Stimulated activated CD4-positive, alpha-beta T cell treated with anti-CD3 and anti-CD28 coated beads, Interleukin-4, amount 100 ng/mL, for 1 hour (primary cell): ENCODE measurements around the gene PRAMEF11.
"Not testable (repeated sequence)": the region's sequence is repeated elsewhere in the genome, so short reads cannot be mapped to it uniquely, and the experiment has no call there.

Source experiments
- DNase-seq: peaks from one replicate; pipeline ENCODE4 v3.0.0-alpha.2; 2020

Gene PRAMEF11

DNA sequence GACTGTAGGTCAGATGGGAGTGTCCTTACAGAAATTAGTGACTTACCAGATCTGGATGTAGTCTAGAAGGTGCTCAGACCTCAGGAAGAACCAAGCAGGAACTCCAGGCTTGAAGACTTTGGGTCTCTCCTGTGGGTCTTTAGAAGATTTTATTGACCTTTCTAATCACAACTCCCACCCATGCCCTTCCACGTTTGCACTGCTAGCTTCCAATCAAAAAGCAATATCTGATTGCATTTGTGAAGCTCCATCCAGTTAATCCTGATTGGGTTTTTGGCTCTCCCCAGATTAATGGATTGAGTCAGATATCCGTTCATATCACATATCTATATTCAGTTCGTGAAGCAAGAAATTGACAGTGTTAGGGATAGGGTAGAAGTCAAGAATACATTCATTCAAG is at the start of gene PRAMEF11:
PRAMEF11 (minus strand) TSS at position 101 of the 400 bp plus-strand sequence. CDS start 2,621 bp downstream, outside the sequence.
- not testable (repeated sequence) for DNase-seq

DNA sequence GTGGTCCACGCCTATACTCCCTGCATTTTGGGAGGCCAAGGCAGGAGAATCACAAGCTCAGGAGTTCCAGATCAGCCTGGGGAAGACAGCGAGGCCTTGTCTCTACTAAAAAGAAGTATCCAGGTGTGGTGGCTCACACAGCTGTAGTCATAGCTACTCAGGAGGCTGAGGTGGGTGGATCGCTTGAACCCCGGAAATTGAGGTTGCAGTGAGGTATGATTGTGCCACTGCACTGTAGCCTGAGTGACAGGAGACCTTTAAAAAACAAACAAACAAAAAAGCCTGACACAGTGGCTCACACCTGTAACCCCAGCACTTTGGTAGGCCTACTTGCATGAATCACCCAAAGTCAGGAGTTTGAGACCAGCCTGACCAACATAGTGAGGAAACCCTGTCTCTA is 47.2 kb upstream of the PRAMEF11 start:
- DNase-seq, result not testable (repeated sequence)

DNA sequence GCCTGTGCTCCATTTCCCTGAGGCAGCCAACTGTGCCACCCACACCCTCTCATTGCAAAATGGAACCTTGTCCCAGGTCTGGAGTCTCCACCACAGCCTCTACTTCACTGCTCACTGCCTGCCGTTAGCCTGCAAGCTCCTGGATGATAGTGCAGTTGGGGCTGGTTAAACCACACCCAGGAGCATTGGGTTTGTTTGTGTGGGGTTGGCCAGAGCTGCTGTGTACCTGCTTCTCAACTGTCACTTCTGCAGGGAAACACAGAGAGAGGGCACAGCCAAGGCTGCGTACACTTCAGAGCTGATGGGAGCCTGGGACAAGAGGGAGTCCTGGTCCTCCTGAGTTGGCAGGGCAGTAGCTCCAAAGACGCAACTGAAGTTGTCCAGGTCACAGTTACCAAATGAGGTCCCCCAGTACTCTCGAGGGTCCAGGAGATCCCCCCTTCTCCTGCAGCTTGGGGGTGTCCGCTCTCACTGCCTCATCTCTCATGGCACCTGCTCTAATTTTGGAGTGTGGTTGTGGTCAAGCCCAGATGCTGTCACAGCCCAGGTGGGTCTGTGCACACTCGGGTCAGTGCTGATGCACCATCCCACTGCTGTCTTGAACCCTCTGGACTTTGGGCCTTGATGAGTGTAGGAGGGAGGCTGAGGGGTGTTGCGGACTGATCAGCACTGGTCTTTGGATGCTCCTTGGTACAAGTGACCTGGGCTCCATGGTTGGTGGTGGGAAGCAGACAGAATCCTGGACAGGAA is 32.1 kb upstream of the PRAMEF11 start:
- DNase-seq, result not testable (repeated sequence)

DNA sequence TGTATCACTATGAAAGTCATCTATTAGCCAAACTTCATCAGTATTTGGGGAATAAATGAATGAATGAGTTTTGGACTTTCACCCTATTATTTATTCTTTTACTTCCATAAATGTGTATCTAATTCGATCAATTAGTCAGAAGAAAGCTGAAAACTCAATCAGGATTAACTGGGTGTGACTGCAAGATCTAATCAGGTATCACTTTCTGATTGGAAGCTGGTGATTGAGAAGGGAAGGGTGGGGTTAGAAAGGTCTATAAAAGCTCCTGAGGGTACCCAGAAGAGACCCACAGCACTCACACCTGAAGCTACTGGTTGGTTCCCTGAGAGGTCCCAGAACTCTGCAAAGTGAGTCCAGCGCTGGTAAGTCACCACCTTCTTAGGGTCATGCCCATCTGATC is 25.6 kb upstream of the PRAMEF11 start, which contains the start of gene PRAMEF2:
PRAMEF2 (plus strand) TSS at position 301 of the 400 bp plus-strand sequence. CDS start 1,924 bp downstream, outside the sequence.
- not testable (repeated sequence) for DNase-seq

DNA sequence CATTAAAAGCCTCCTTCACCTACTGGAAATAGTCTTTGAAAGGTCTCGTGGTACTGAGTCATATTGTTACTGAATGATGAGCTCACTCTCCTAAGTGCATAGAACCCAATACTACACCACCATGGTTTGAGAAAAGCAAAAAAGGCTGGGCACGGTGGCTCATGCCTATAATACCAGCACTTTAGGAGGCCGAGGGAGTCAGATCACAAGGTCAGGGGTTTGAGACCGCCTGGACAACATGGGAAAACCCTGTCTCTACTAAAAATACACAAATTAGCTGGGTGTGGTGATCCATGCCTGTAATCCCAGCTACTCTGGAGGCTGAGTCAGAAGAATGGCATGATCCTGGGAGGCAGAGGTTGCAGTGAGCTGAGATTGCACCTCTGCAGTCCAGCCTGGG is 20.6 kb upstream of the PRAMEF11 start:
- DNase-seq, result no peak

DNA sequence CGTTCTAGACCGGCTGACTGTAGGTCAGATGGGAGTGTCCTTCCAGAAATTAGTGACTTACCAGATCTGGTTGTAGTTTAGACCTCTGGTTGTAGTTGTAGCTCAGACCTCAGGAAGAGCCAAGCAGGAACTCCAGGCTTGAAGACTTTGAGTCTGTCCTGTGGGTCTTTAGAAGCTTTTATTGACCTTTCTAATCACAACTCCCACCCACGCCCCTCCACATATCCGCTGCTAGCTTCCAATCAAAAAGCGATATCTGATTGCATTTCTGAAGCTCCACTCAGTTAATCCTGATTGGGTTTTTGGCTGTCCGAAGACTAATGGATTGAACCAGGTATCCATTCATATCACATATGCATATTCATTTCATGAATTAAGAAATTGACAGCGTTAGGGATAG is 17.4 kb upstream of the PRAMEF11 start, which contains the start of gene HNRNPCL1:
HNRNPCL1 (minus strand) TSS at position 101 of the 400 bp plus-strand sequence. CDS start 431 bp downstream, outside the sequence.
- DNase-seq, result not testable (repeated sequence)

DNA sequence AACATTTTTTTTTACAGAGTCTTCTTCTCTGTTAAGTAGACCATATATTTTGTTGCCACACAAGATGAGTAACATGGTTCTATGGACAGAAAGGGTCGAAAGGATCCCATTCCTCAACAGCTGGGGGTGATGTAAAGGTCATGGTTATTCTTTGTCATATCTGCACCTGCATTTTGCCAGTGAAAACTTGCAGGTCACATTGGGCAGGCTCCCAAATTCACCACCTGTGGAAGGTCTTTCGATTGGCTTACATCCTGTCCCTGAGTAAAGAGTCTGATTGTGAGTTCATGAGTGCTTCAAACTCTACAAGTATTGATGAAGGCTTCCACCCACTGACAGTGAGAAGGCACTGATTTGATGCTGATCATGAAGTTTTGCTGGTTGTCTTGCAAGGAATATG is 2.0 kb upstream of the PRAMEF11 start:
- DNase-seq, result not testable (repeated sequence)

DNA sequence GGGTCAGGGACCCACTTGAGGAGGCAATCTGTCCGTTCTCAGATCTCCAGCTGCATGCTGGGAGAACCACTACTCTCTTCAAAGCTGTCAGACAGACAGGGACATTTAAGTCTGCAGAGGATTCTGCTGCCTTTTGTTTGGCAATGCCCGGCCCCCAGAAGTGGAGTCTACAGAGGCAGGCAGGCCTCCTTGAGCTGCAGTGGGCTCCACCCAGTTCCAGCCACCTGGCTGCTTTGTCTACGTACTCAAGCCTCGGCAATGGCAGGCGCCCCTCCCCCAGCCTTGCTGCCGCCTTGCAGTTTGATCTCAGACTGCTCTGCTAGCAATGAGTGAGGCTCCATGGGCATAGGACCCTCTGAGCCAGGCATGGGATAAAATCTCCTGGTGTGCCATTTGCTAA is 12.1 kb downstream of the PRAMEF11 start:
- DNase-seq, result not testable (repeated sequence)

DNA sequence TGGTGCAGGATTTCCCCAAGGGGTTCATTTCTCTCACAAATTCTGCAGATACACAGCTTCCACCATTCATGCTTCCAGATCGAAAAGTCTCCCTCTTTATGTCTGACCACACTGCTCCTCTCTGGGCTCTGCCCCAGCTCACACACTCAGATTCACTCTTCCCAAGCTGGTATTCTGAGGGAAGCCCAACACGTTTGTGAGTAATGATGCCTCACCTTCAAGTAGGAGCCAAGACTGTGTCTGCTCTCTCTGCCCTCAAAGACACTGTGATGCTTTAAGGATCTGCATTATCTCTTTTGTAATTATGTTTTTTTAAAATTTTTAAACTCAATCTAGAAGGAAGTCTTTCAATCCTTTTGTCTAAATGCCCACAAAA is 19.8 kb downstream of the PRAMEF11 start:
- no peak for DNase-seq

DNA sequence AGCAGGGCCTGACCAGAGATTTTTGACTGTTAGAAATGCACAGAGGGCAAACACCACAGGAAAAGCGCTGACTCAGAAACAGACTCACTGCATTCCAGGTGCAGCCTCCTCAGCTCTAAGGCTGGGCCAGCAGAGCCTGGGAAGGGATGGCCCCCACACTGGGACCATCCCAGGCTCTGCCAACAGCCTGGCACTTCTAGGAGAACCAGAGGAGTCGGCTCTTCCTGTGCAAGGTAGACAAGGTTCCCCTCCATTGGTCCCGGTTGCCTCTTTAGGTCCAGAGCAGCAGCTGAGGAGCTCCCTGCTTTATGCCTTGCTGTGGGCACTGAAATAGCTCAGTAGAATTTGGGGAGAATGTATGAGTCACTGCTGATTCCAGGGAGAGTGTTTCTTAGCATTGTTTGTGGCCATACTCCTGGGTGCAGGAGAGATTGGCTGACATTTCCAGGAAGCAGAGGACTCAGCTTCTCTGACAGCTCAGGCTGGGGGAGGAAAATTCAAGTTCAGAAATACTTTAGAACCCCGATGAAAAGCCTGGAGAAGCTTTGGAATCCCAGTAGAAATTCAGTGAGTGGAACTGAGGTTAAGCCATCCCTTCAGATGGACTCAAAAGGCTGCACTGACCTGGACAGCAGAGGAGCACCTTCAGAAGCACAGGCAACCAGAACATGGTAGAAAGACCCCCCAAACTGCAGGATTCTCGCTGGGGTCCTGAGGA is 20.4 kb downstream of the PRAMEF11 start:
- DNase-seq, result no peak

DNA sequence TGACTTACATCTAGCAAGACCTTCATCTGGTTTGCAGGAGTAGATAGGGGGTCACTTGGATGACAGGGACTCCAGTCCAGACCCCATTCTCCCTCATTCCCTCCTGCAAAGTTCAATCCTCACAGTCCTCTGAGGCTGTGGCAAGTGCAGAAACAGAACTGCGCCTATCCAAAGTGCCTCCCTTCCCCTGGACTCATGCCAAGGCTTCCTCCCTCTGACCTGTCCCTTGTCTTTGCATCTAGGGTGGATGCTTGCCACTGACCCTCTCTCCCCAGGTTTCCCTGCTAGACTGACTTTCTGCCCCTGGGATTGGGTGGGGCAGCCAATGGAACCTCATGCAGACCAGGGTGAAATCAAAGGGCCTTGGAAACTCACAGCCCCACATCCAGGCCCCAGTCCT is 21.3 kb downstream of the PRAMEF11 start:
- no peak for DNase-seq

DNA sequence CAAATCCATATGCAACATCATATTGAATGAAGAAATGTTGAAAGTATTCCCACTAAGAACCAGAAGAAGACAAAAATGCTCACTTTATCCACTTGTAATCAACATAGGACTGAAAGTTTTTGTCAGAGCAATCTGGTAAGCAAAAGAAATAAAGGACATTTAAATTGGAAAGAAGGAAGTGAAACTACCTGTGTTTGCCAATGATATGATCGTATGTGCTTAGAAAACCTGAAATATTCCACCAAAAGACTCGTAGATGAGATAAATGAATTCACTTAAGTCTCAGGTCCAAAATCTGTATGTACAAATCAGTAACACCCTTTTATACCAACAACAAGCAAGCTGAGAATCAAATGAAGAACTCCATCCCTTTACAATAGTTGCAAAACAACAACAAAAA is 31.5 kb downstream of the PRAMEF11 start:
- no peak for DNase-seq

DNA sequence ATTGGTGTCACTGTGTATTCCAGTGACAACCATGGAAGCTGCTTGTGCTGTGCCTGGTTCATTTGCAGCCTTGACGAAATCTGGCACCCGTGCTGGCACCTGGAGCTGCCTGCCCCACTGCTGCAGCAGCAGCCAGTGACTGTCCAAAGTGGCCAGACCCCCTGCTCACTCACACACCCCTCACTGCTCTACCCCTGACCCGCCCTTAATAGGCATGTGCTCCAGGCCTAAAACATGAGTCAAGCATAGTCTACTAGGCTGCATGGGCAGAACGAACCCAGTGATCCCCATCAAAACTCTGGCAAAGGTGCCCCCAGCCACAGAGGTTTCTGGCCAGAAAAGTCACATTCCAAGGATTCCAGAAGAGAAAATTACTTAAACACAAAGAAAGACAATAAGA is 32.3 kb downstream of the PRAMEF11 start:
- no peak for DNase-seq

DNA sequence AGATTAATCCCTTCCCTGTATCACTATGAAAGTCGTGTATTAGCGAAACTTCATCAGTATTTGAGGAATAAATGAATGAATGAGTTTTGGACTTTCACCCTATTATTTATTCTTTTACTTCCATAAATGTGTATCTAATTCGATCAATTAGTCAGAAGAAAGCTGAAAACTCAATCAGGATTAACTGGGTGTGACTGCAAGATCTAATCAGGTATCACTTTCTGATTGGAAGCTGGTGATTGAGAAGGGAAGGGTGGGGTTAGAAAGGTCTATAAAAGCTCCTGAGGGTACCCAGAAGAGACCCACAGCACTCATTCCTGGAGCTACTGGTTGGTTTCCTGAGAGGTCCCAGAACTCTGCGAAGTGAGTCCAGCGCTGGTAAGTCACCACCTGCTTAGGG is 40.1 kb downstream of the PRAMEF11 start, which contains the start of gene PRAMEF1:
PRAMEF1 (plus strand) TSS at position 301 of the 400 bp plus-strand sequence. CDS start 1,831 bp downstream, outside the sequence.
- not testable (repeated sequence) for DNase-seq

DNA sequence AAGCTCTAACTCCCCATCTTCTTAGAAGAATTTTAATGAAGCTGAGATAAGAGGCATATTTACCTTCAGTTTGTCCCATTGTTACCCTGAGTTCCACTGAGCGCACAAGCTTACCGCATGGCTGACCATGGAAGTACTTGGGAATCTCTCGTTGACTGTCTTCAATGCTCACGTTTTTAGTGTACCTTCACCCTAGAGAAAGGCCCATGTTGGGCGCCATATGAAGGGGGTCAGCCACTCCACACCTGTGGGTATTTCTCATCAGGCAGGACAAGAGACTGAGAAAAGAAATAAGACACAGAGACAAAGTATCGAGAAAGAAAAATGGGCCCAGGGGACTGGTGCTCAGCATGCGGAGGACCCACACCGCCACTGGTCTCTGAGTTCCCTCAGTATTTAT is 46.5 kb downstream of the PRAMEF11 start:
- DNase-seq, result not testable (repeated sequence)

DNA sequence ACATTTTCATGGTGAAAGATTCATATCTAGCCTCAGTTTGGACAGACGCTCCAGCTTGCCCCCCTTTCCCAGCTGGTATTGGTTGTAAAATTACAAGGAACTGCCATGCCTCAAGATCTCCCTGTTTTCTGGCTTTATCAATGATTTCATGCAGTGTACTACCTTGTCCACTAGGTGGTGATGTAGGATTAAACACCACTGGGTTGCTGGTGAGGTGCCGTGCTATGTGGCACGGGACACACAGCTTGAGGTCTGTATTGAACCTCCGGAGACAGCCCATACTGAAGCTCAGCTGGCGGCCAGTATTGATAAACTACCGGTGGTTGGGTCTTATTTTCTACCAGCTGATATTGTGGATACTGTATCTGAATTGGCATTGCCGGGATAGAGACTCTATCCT is 47.4 kb downstream of the PRAMEF11 start:
- not testable (repeated sequence) for DNase-seq

DNA sequence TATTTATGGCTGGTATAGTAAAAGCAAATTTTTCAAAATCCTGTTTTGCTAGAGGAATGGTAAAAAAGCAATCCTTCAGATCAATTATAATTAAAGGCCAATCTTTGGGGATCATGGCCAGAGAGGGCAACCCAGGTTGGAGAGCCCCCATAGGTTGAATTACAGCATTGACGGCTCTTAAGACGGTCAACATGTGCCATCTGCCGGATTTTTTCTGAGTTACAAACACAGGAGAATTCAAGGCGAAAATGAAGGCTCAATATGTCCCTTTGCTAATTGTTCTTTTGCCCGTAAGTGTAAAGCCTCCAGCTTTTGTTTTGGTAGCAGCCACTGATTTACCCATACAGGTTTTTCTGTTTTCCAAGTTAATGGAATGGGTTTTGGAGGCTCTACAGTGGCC is 49.7 kb downstream of the PRAMEF11 start:
- DNase-seq, result not testable (repeated sequence)

DNA sequence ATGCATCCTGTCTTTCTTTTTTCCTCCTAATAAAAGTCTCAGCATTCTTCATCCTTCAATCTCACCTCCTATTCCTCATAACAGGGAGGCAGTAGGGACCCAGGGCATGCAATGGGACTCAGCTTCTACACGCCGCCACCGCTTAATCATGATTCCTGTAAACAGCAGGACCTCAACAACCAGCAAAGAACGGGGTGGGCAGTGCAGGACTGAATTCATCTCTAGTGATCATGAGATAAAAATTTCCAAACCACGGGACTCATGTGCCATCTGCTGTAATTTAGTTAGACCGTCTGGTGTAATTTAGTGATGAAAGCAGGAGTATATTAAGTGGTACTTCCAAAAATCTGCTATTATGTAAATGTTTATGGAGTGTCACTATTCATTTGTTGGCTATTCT is 52.3 kb downstream of the PRAMEF11 start:
- DNase-seq, result no peak

DNA sequence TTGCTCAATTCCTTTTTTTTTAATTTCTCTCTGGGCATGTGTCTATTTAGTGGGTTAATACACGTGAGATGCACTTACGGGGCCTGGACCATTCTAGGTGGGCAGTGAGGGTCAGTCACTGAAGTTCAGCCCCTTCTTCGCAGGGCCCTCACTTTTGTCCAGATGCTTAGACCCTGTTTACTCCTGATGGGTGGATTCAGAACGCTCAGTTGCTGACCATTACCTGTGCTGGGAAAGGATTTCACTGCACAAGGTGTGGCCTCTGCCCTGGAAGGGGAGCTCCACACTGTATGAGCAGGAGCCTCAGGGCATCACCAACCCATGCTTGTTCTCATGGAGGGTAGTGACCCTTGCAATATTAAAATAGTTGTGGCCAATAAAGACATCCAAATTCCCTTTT is 53.1 kb downstream of the PRAMEF11 start:
- no peak for DNase-seq

DNA sequence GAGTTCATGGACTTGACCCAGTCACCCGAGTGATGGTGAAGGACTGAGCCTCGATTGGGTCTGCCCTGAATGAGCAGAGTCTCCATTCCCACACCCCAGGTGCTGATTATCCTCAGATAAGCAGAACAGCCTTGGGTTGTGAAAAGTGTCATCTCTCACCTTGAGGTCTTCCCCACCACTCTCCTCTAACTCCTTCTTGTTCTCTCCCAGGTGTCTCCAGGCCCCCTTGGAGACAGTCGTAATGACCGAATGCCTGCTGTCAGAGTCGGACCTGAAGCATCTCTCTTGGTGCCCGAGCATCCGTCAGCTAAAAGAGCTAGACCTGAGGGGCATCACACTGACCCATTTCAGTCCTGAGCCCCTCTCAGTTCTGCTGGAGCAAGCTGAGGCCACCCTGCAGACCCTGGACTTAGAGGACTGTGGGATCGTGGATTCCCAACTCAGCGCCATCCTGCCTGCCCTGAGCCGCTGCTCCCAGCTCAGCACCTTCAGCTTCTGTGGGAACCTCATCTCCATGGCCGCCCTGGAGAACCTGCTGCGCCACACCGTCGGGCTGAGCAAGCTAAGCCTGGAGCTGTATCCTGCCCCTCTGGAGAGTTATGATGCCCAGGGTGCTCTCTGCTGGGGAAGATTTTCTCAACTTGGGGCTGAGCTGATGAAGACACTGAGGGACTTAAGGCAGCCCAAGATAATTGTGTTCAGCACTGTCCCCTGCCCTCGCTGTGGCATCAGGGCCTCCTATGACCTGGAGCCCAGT is 54.2 kb downstream of the PRAMEF11 start:
- DNase-seq, result no peak

DNA sequence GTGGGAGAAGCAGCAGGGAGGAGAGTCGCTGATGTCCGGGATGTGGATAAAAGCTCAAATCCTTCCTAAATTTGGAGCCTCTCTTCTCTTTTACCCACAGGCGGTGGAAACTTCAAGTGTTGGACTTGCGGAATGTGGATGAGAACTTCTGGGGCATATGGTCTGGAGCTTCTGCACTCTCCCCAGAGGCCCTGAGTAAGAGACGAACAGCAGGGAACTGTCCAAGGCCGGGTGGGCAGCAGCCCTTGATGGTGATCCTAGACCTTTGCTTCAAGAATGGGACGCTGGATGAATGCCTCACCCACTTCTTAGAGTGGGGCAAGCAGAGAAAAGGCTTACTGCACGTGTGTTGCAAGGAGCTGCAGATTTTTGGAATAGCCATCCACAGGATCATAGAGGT is 55.8 kb downstream of the PRAMEF11 start:
- no peak for DNase-seq

DNA sequence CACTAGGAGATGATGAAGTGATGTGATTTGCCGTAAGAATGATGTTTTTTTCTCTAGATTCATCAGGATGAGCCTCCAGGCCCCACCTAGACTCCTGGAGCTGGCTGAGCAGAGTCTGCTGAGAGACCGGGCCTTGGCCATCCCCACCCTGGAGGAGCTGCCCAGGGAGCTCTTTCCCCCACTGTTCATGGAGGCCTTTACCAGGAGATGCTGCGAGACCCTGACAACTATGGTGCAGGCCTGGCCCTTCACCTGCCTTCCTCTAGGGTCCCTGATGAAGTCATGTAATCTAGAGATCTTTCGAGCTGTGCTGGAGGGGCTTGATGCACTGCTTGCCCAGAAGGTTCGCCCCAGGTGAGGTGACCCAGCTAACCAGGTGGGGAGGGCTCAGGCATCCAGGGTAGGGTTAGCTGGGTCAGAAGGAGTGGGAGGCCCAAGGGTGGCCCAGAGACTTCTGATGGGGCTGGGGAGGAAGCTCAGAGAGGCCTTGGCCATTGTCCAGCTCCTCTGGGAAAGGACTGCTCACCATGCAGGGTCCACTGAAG is 56.3 kb downstream of the PRAMEF11 start:
- no peak for DNase-seq
